22Rv1 (cell line): Measurements from ENCODE around the gene SLC2A13.

Experiments used
- H3K27ac ChIP-seq: fragments of 450-650 bp; 2 replicates; pipeline ENCODE4 v1.5.1; 2017
- ZFX ChIP-seq: fragments of 450-650 bp; IDR thresholded peaks from 2 replicates; pipeline ENCODE4 v1.6.1; 2017; ENCODE audit warnings: antibody characterized with exemption, borderline replicate concordance
- TF ChIP-seq, protein P1 (sequence below): fragments of 450-650 bp; IDR thresholded peaks from 2 replicates; pipeline ENCODE4 v1.5.1; 2017; ENCODE audit warnings: mild to moderate bottlenecking

Gene SLC2A13

DNA sequence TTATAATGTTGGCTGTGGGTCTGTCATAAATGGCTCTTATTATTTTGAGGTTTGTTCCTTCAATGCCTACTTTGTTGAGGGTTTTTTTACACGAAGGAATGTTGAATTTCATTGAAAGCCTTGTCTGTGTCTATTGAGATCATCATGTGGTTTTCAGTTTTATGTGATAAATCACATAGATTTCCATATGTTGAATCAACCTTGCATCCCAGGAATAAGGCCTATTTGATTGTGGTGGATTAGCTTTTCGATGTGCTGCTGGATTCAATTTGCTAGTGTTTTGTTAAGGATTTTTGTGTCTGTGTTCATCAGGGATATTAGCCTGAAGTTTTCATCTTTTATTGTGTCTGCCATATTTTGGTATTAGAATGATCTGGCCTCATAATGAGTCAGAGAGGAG lies 27.6 kb downstream of the SLC2A13 start:
- no peak overlapping the region for H3K27ac ChIP-seq
- no peak for TF ChIP-seq ZFX
- TF ChIP-seq, protein P1, sequence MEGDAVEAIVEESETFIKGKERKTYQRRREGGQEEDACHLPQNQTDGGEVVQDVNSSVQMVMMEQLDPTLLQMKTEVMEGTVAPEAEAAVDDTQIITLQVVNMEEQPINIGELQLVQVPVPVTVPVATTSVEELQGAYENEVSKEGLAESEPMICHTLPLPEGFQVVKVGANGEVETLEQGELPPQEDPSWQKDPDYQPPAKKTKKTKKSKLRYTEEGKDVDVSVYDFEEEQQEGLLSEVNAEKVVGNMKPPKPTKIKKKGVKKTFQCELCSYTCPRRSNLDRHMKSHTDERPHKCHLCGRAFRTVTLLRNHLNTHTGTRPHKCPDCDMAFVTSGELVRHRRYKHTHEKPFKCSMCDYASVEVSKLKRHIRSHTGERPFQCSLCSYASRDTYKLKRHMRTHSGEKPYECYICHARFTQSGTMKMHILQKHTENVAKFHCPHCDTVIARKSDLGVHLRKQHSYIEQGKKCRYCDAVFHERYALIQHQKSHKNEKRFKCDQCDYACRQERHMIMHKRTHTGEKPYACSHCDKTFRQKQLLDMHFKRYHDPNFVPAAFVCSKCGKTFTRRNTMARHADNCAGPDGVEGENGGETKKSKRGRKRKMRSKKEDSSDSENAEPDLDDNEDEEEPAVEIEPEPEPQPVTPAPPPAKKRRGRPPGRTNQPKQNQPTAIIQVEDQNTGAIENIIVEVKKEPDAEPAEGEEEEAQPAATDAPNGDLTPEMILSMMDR, result no peak

DNA sequence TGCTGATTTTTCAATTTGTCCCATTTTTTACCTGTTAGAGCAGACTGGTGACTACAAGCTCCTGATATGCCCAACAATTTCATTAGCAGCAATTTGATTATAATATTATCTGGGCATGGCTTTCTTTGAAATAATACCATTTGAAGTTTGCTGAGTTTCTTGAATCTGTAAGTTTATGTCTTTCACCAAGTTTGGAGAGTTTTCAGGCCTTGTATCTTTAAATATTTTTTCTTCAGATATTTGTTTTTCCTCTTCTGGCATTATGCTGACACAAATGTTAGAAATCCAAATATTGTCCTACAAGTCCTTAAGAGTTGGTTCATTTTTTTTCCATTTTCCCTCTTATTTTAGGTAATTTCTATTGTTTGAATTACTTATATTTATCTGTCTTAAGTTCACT lies 30.4 kb downstream of the SLC2A13 start:
- no peak overlapping the region for H3K27ac ChIP-seq
- TF ChIP-seq, protein P1, result no peak
- TF ChIP-seq ZFX, result no peak

DNA sequence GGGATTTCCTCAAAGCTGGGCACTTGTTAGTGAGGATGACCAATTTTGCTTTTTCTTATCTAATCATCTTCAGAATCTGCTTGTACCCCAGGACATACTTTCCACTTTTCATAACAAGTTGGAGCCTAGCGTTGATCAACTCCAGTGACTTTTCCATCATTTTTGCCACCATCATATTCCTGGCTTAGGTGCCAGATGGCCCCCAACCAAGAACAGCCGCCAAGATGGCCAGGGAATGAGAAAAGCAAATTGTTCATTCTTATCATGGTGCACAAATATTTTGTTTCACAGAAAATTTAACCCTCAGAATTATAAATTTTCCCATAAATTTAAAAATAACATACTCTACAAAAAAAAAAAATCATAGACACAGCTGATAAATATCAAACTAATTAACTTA lies 37.5 kb downstream of the SLC2A13 start:
- no peak overlapping the region for H3K27ac ChIP-seq
- TF ChIP-seq, protein P1, result no peak
- TF ChIP-seq ZFX, result no peak

DNA sequence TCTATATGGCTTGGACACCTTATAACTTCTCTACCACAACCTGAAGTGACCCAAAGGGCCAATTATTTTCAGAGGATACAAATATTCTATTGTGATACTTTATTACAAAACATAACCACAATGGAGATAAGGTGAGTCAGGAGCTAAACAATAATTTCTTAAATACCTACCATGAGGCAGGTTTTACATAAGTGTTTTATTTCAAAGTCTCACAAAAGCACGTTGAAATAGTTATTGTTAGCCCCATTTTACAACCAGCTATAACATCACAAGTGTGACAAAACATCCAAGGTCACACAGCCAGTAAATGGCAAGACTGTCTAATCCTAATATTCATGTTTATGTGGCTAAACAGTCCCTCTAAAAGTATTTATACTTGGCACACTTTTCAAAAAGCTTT lies 40.2 kb downstream of the SLC2A13 start:
- no peak overlapping the region for H3K27ac ChIP-seq
- TF ChIP-seq, protein P1, result no peak
- no peak for TF ChIP-seq ZFX

DNA sequence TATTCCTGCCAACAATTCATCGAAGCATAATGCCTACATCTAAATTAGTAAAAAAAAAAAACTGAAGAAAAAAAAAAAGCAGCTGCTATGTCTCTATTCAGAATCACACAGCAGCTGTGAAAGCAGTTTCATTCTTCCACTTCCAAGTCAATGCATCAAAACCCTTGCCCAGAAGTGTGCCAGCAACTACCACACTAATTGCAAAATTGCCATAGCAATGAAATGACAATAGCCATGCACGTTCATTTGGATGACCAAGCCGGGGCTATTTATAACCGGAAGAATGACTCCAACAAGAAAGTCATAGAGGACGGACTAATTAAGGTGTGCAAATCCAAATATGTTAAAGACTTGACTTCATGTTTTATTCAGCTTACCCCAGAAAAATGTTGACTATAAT lies 42.5 kb downstream of the SLC2A13 start:
- H3K27ac ChIP-seq, result no peak overlapping the region
- TF ChIP-seq, protein P1, result no peak
- no peak for TF ChIP-seq ZFX

DNA sequence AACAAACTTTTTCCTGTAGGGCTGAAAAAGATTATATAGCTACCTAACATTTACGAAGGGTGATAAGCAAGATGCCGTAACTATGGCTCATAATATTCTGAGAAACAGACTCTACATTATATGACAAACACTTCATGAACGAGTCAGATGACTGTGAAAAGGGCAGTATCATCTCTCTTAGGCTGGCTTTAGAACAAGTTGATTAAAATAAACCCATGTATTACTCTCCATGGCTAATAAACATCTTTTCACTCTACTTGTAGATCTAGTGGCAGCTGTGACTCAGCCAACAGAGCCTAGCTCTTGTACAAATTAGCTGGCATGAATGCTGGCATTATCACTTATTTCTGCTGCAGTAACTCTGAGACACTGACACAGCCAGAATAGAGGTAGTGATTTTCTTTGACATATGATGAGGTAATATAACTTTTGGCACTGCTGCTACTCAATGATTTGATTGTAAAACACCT lies 47.1 kb downstream of the SLC2A13 start:
- TF ChIP-seq, protein P1, result no peak
- no peak for TF ChIP-seq ZFX
- H3K27ac ChIP-seq, result no peak overlapping the region

DNA sequence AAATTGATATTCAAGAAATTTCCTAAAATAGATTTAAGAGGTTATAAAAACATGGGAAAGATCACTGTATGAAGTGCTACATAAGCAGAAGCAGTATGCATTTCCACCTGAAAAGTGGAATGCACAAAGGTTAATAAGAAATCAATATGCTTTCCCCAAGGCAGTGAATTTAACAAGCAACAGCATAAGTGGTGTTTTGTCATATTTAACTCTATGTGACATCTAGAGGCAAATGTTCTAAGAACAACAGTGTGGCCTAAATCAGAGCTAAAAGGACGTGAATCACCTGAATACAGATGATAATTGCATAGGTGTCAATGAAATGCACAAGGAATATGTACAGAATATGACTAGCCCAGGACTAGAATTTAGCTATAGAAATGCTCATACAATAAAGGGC lies 49.5 kb downstream of the SLC2A13 start:
- TF ChIP-seq, protein P1, result no peak
- no peak for TF ChIP-seq ZFX
- no peak overlapping the region for H3K27ac ChIP-seq
